Mucosa of rectum (tissue), 2 donors: Measurements from ENCODE around the gene WRAP53.

Experiments used
- H3K27ac ChIP-seq, 2 donors: one replicate each; pipeline ENCODE4 v1.7.0; 2013; ENCODE audit warnings: inconsistent platforms in 2 of 2, low read depth in 2 of 2, low read length in 2 of 2
- H3K27me3 ChIP-seq, 2 donors: one replicate each; pipeline ENCODE4 v1.7.0; 2013; ENCODE audit warnings: low read length in 2 of 2; ENCODE audit not compliant: control insufficient read depth in 2 of 2, insufficient read depth in 2 of 2
- H3K36me3 ChIP-seq, 2 donors: one replicate each; pipeline ENCODE4 v1.7.0; 2013; ENCODE audit warnings: low read length in 2 of 2; ENCODE audit not compliant: control insufficient read depth in 2 of 2, insufficient read depth in 2 of 2
- H3K4me1 ChIP-seq, 2 donors: one replicate each; pipeline ENCODE4 v1.7.0; 2013; ENCODE audit warnings: low read length in 2 of 2, mild to moderate bottlenecking in 1 of 2; ENCODE audit not compliant: control insufficient read depth in 2 of 2, insufficient read depth in 2 of 2
- H3K4me3 ChIP-seq, 2 donors: one replicate each; pipeline ENCODE4 v1.7.0; 2013; ENCODE audit warnings: low read length in 2 of 2
- H3K9ac ChIP-seq, 2 donors: one replicate each; pipeline ENCODE4 v1.7.0; 2013; ENCODE audit warnings: low read length in 2 of 2, low read depth in 1 of 2, mild to moderate bottlenecking in 1 of 2
- H3K9me3 ChIP-seq, 2 donors: one replicate each; pipeline ENCODE4 v1.7.0; 2013; ENCODE audit warnings: low read length in 2 of 2; ENCODE audit not compliant: control insufficient read depth in 2 of 2
- donor health status: healthy.
- donor health status: Normal muscosa, but diverticular disease.

WRAP53 gene

GRCh38 chr17:7700510-7700909, 12.2 kb downstream of the WRAP53 start:
- Histone ChIP-seq H3K9ac (no peak overlapping the region), H3K4me1 (peaks cover 0 to 4% of the 10 kb centered on the region in 2 donors), H3K9me3 (no peaks in the 10 kb centered on the region), H3K27me3 (peaks cover 3 to 19% of the 10 kb centered on the region in 2 donors), H3K36me3 (peaks cover 6 to 7% of the 10 kb centered on the region in 2 donors), H3K4me3 (no peak overlapping the region), H3K27ac (no peak overlapping the region)

GRCh38 chr17:7701681-7702080, 13.4 kb downstream of the WRAP53 start:
- Histone ChIP-seq H3K27me3 (peaks cover 13 to 29% of the 10 kb centered on the region in 2 donors), H3K36me3 (peaks cover 3 to 7% of the 10 kb centered on the region in 2 donors), H3K4me1 (peaks cover 0 to 4% of the 10 kb centered on the region in 2 donors), H3K4me3 (no peak overlapping the region), H3K9me3 (no peaks in the 10 kb centered on the region), H3K27ac (no peak overlapping the region), H3K9ac (no peak overlapping the region)

- H3K9me3 ChIP-seq, result no peaks in the 10 kb centered on the region
- peaks cover 18 to 40% of the 10 kb centered on the region in 2 donors for H3K27me3 ChIP-seq
- no peak overlapping the region for H3K27ac ChIP-seq
- H3K4me3 ChIP-seq, result no peak overlapping the region
- no peak overlapping the region for H3K9ac ChIP-seq
- peaks cover 0 to 4% of the 10 kb centered on the region in 2 donors for H3K4me1 ChIP-seq
- H3K36me3 ChIP-seq, result peaks cover 3 to 7% of the 10 kb centered on the region in 2 donors
These were observed 14.5 kb downstream of the WRAP53 start for GRCh38 chr17:7702776-7703175.

- Histone ChIP-seq H3K9me3 (no peaks in the 10 kb centered on the region), H3K27ac (no peak overlapping the region), H3K4me3 (no peak overlapping the region), H3K9ac (no peak overlapping the region), H3K4me1 (peaks cover 0 to 4% of the 10 kb centered on the region in 2 donors), H3K36me3 (peaks cover 3 to 7% of the 10 kb centered on the region in 2 donors), H3K27me3 (peaks cover 18 to 42% of the 10 kb centered on the region in 2 donors)
These were observed 15.6 kb downstream of the WRAP53 start for GRCh38 chr17:7703584-7704479.

- Histone ChIP-seq H3K27ac (no peak within 1 kb of the TSS), H3K36me3 (peaks cover 3 to 7% of the 10 kb centered on the region in 2 donors), H3K9me3 (no peaks in the 10 kb centered on the region), H3K27me3 (peaks cover 18 to 42% of the 10 kb centered on the region in 2 donors), H3K4me3 (peak within 1 kb of the TSS in 1 of 2 donors; percentile 39), H3K9ac (no peak within 1 kb of the TSS), H3K4me1 (peaks cover 0 to 4% of the 10 kb centered on the region in 2 donors)
These were observed 16.5 kb downstream of the WRAP53 start, which contains the start of gene EFNB3 for GRCh38 chr17:7704601-7705268. Gene EFNB3, plus strand, starts transcription at chr17:7705202. Its CDS starts 397 bp downstream, at chr17:7705599.

- no peak overlapping the region for H3K9ac ChIP-seq
- H3K9me3 ChIP-seq, result no peaks in the 10 kb centered on the region
- H3K27me3 ChIP-seq, result peaks cover 18 to 42% of the 10 kb centered on the region in 2 donors
- H3K4me1 ChIP-seq, result peaks cover 0 to 4% of the 10 kb centered on the region in 2 donors
- H3K36me3 ChIP-seq, result peaks cover 3 to 7% of the 10 kb centered on the region in 2 donors
- H3K4me3 ChIP-seq, result peak overlapping the region in 1 of 2 donors; percentile 39
- H3K27ac ChIP-seq, result no peak overlapping the region
These were observed 17.3 kb downstream of the WRAP53 start for GRCh38 chr17:7705269-7706255.

- Histone ChIP-seq H3K27me3 (peaks cover 26 to 47% of the 10 kb centered on the region in 2 donors), H3K9ac (no peak overlapping the region), H3K9me3 (no peaks in the 10 kb centered on the region), H3K36me3 (peaks cover 0 to 3% of the 10 kb centered on the region in 2 donors), H3K27ac (no peak overlapping the region), H3K4me3 (no peak overlapping the region), H3K4me1 (peaks cover 0 to 4% of the 10 kb centered on the region in 2 donors)
These were observed 18.5 kb downstream of the WRAP53 start for GRCh38 chr17:7706631-7707354.

- Histone ChIP-seq H3K4me1 (peaks cover 0 to 4% of the 10 kb centered on the region in 2 donors), H3K36me3 (peaks cover 0 to 3% of the 10 kb centered on the region in 2 donors), H3K4me3 (no peak overlapping the region), H3K9ac (no peak overlapping the region), H3K27ac (no peak overlapping the region), H3K27me3 (peaks cover 31 to 53% of the 10 kb centered on the region in 2 donors), H3K9me3 (no peaks in the 10 kb centered on the region)
These were observed 19.2 kb downstream of the WRAP53 start for GRCh38 chr17:7707446-7707845.
